HG03575 (cell line): ENCODE measurements around the gene PCP4L1.
"Not testable (repeated sequence)": the region's sequence is repeated elsewhere in the genome, so short reads cannot be mapped to it uniquely, and the experiment has no call there.

Experiments
- ATAC-seq: cut with Tn5 transposase; IDR thresholded peaks from one replicate; pipeline ENCODE4 v1.9.1; 2021; ENCODE audit not compliant: unreplicated experiment, insufficient number of reproducible peaks, low FRiP score; ENCODE audit errors: extremely low read depth

PCP4L1 gene

DNA sequence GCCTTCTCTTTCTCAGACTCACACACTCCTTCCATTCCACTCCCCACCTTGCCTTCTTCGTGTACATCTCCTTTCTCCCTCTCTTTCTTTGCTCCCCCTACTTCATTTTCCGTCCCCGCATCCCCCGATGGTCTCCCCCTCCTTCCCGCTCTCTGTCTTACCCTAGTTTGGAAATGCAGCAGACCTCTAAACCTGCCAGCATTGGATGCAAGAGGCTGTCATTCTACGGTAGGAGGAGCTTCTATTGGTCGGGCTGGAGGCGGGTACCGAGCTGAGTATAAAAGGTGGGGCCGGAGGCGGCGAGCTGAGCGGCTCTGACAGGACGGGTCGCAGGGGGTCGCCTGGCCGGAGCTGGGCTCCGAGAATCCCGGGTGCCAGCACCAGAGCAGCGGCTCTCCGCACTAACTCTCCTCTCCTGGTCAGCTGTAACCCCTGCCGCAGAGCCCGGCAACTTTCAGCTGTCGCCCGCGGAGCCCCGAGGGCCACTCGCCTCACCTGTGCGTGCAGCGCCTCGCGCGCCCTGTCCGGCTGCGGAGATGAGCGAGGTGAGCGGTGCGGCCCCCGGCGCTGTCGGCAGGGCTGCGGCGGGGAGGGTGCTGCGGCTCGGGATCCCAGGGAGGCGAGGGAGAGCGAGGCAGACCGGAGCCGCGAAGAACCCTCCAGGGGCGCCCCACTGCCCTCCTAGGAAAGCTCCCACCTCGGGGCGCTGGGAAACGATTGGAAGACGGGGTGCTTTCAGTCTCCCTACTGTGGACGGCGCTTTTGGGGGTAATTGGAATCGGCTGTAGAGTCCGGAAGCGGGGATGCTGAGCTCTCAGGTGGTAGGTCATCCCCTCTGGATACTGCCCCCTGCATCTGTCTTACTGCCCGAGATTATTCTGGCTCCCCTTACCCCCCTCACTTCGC is at the start of gene PCP4L1:
Gene PCP4L1, plus strand, starts transcription at position 307 of the 906 bp plus-strand sequence. Its CDS starts 230 bp downstream, at position 537.
- no peak for ATAC-seq

DNA sequence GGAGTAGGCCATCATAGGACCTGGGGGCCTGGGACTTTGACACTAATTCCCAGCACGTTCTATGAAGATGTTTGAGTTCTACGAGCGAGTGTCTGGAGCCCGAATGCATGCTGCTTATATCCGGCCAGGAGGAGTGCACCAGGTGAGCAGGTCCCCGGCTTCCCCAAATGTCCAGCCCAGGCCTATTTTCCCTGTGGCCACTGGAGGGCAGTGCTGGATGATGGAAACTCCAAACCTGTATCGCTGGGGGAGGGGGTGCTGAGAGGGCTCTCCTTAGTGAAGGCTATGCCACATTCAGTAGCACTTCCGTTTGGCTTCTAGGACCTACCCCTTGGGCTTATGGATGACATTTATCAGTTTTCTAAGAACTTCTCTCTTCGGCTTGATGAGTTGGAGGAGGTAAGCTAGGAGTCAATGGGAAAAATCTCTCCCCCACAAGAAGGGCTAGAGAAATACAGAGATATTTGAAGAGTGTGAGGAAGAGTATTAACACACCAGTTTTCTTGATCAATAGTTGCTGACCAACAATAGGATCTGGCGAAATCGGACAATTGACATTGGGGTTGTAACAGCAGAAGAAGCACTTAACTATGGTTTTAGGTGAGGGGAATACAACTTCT is 48.6 kb upstream of the PCP4L1 start:
- ATAC-seq: no peak

DNA sequence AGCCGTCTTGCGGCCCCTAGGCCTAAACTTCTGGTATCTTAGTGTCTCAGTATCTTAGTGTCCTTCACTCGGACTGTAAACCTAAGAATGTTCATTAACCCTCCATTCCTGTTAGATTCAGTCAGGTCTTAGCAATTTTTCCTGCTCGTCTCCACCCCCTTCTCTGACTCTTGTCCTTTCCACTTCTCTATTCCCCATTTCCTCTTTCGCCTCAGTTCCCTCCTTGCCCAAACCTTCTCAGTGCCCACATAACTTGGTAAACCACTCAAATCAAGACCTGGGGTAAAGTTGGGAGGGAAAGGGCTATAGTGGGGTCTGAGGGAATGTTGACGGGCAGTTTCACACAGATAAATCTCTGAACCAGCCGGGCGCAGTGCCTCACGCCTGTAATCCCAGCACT is 44.2 kb upstream of the PCP4L1 start:
- no peak for ATAC-seq

DNA sequence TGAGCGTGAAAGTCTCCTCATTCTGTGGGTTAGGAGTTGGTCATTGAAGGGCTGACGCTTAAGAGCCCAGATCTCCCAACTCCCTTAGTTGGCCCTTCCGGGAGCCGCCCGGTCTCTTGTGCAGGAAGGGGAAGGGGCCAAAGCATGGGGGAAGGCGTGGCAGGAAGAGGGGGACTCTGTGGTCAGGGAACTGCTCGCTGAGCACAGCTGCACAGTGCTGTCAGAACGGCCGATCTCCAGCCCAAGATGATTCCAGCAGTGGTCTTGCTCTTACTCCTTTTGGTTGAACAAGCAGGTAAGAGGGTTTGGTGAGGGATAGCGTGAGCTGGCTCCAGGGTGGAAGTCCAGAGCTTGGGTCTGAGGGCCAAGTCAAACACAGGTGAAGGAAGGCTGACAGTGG is 43.5 kb upstream of the PCP4L1 start, which contains the start of gene FCER1G:
Gene FCER1G, plus strand, starts transcription at position 220 of the 400 bp plus-strand sequence. Its CDS starts 27 bp downstream, at position 247.
- ATAC-seq: no peak

DNA sequence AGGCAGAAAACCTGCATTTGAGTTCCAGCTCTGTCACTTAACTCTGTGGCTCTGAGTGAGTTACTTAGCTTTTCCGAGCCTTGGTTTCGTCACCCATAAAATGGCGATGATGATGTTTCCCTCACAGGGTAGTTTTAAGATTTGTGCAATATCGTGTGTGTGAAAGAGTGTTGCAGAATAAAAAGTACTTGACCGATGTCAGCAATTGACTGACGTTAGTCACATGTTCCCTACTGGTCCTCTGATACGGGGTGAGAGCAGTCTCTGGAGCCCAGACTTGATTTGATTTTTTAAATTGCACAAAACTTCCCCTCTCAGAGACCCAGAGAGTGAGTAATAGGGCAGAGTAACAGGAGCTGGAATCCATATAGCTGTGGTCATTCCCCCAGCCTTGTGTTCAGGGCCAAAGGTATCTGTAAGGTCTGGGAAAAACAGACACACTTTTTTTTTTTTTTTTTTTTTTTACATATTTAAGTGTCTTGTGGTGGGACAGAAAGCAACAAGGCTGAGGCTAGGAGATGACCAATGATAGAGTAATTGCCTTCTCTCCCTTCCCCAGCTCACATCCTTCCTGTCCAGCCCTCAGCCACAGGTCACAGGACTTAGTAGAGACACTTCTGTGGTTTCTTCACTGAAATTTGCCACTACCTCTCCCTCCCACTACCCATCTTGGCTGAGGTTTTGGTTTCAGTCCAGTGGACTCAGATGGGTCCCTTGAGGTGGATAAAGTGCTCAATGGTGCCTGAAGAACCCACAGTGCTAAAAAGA is 41.4 kb upstream of the PCP4L1 start:
- peak; percentile 75 for ATAC-seq

DNA sequence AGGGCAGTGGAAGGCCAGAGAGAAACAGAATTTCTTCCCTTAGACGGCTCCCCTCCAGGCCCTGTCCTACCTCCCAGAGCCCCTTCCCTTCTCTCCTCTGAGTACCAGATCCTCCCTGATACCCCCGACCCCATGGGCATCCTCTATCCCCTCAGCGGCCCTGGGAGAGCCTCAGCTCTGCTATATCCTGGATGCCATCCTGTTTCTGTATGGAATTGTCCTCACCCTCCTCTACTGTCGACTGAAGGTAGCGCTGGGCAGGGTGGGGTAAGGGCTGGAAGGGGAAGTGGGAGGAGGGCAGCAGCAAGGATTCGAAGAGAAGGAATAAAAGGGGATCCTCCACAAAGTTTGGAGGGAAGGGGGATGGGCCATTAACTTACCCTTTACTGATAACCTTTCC is 40.7 kb upstream of the PCP4L1 start:
- no peak for ATAC-seq

DNA sequence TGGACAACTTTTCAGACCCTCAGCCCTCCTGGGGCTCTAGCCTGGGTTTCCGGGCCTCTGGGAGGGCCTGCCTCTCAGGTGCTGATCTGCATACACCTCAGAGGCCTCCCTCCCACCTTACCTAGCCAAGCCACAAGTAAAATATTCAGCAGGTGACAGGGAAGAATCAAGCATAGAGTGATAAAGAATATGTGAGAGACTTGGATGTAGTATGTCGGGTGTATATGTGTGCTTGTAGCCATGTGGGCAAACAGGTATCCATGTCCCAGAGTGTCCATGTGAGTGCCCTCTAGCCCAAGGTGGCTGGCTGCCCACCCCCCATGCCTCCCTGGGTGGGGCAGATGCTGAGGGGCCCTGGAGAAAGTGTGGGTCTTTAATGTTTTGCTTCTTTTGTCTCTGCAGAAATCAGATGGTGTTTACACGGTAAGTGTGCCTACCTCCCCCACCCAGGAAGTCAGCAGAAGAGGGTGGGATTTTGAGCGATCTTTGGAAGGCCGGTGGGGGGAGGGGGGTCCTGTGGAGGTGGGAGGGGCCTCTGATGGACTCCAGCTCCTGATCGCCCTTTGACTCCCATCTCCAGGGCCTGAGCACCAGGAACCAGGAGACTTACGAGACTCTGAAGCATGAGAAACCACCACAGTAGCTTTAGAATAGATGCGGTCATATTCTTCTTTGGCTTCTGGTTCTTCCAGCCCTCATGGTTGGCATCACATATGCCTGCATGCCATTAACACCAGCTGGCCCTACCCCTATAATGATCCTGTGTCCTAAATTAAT is 40.1 kb upstream of the PCP4L1 start:
- ATAC-seq: no peak

DNA sequence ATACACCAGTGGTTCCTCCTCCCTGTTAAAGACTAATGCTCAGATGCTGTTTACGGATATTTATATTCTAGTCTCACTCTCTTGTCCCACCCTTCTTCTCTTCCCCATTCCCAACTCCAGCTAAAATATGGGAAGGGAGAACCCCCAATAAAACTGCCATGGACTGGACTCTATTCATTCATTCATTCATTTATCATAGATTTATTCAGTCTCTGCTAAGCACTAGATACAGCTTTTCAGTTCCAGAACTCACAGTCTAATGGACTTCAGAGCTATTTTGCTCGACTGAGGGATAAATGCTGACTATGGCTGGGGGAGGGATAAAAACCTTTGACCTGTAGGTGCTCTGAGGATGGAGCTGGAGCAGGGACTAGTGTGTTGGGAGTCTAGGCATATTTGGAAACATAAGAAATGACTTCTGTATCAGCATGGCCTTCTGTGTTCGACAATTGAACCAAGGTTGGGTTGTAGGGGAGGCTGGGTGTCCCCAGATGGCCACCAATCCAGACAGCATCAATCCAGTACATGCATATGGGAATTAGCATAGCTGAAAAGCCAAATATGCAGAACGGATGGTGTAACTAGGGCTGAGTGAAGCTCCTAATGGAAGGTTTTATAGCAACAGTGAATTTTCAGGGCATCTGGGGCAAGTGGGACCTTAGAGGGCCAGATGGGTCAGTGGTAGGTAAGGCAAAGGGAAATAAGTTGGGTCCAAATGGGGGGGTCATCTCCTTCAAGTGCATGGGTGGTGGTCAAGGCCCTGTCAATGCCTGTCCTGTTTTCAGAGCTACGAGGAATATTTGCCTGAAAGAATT is 39.3 kb upstream of the PCP4L1 start:
- no peak for ATAC-seq

DNA sequence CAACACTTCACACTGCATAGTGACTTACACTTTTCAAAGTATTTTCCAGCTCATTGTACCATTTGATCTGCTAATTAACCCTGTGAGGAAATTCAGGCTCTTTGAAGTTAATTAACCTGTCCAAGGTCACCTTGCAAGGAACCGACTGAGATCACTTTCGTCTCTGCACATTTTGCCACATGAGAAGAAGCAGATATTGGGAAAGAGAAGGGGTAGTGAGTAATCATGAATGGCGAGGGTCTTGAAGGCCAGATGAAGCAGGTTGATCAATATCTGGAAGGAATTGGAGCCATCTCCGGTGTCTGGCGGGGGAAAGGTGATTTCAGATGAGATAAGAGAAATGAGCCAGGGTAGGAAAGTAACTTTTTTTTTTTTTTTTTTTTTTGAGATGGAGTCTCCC is 38.5 kb upstream of the PCP4L1 start:
- no peak for ATAC-seq

DNA sequence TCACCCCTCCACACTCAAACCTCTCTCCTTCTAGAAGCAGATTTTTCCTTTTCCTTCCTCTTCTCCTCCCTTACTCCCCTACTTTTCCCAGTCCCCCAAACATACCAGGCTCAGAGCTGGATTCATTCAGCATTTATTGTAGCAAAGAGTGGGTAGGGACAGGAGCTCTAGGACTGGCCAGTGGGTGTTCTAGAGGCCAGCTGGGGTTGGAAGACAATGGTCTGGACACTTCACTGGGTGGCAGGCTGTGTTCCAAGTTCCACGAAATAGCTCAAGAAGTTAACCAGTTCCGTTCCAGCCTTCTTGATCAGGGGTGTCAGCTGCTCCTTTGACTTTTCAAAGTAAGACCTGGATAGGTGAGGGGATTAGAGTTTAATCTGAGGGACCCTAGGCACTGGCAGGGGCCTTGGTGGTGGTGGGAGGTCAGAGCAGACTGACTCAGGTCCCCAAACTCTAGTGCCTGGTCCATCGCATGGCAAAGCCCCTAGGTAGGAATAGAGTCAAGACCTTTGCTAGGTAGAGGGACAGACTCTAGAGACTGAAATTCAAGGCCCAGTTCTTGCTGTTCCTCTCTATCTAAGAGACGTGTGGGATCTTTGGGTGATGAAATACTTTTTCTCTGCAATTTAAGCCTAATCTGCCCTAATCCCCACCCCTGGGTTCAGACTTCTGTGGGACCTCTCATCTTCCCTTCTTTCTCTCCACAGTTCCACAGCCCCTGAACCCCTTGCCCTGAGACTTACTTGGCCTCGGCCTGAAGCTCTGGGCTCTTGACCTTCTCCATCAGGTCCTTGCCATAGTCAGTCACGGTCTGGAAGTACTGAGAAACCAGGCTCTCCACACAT is 36.1 kb upstream of the PCP4L1 start:
- ATAC-seq: no peak

DNA sequence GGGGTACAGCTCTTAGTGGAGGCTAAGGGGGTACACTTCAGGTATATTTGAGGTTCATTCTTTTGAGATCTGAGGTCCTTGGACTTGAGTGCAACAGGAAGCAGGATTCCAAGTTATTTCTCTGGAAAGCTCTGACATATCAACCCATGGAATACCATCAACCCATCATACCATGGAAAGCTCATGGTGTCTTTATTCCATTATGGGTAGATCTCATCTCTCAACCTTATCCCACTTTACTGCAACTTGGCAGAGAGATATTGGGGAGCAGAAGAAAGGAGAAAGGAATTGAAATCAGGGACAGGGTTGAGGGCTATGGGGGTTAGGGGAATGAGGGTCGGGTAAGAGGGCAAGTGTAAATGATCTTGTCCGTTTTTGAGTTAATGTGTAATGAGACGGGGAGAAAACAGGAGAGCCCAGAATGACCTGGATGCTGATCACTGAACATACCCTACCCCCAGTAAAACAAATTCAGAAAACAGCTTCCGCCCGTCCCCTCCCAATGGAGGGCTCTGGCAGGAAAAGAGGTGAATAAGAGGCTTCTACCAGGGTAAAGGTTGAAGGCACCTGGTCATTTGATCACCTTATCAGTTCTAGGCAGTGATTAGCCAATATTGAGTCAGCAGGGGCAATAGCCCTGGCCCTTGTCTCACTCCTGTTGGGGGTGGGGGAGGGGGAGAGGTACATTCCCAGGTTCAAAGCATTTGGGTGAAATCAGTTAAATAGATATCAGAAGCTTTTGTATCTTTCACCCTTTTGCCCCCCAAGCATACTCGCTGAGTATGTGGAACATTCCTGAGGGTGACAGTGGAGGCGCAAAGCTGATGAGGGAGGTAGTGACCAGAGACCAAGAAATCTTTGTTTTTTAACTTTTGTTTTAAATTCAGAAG is 34.5 kb upstream of the PCP4L1 start:
- ATAC-seq: no peak

DNA sequence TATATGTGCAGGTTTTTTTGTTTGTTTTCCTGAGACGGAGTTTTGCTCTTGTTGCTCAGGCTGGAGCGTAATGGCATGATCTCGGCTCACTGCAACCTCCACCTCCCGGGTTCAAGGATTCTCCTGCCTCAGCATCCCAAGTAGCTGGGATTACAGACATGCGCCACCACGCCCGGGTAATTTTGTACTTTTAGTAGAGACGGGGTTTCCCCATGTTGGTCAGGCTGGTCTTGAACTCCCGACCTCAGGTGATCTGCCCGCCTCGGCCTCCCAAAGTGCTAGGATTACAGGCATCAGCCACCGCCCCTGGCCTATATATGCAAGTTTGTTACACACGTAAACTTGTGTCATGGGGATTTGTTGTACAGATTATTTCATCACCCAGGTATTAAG is 33.9 kb upstream of the PCP4L1 start:
- not testable (repeated sequence) for ATAC-seq

DNA sequence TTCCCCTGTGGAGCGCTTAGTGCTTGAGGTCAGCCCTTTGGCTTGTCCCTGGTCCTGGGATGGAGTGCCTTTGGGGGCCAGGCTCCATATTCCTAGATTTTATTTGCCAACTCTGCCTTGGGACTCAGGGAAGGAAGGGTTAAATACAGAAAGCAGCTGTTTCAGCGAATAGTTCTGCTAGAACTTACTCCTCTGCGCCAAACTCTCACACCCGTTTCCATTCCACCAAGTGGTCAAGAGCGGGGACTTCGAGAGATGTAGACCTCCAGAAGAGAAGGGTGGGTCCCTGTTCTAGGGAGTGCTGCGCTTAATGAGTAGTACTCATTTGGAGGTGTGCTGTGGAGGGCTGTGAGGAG is 33.4 kb upstream of the PCP4L1 start:
- no peak for ATAC-seq

DNA sequence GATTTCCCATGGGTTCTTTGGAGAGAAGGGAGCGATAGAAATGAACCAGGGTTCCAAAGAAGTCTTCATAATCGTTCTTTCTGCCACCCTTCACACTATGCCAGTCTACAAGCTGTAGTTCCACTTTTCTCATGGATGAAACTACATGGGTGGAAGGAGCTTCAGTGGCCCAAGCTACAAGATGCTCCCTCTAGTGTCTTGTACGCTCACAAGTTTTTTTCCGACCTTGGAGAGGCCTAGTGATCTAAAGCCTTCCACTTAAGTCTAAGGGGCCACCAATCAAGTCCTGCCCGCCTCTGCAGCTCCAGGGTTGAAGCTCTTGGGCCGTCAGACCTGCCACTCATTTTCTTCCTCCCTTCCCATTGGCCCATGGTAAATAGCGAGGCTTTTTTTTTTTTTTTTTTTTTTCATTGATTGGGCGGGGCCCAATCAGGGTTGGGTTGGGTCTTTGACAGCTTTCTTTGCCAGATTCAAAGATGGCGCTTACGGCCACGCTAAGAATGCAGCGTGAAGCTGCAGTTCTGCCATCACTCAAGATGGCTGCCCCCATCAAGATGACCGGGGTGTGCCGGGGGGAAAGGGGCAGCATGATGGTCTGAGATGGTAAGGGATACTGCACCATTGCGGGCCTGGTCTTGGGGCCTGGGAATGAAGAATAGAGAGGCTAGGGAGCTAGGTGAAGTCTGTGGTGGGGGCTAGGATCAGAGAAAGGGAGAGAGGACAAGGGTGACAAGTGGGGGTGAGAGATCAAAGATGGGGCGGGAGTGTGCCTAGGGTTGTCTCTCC is 32.8 kb upstream of the PCP4L1 start, which contains the start of gene TOMM40L:
Gene TOMM40L, plus strand, starts transcription at position 527 of the 786 bp plus-strand sequence. CDS start 430 bp downstream, outside the sequence.
- peak; percentile 77 for ATAC-seq

DNA sequence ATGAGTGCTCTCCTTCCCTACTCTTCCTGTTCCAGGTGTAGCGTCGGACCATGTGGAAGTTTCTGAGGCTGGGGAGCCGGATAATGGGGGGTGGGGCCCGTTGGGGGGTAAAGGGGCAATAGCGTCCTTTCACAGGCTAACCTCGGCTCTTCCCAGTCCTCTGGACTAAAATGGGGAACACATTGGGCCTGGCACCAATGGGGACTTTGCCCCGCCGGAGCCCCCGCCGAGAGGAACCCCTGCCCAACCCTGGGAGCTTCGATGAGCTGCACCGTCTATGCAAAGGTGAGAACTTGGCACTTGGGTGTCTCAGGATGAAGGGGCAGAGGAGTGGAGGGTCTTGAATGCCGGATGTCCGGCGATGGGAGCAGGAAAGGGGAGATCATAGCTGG is 32.2 kb upstream of the PCP4L1 start:
- ATAC-seq: no peak

DNA sequence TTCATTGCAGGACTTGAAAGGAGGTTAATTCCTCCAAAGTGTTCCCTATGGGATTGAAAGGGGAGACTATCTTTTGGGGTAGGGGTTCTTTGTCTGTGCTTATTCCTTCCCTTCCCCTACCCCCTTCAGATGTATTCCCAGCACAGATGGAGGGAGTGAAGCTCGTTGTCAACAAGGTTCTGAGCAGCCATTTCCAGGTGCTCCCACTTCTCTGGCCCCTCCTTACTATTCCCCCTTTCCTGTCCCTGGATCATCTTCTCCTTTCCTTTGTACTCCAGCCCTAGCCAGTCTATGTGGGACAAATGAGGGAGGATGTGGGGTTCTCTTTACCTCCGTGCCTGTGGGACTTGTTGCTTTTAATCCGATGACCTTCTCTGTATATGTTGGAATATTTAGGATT is 31.8 kb upstream of the PCP4L1 start:
- no peak for ATAC-seq
